Epithelial cell of esophagus (primary cell): Measurements from ENCODE around the gene SETD1B.

Experiments
- DNase-seq: peaks from one replicate; pipeline ENCODE4 v3.0.0; 2010; ENCODE audit warnings: low read depth
- H3K4me3 ChIP-seq: 2 replicates; pipeline ENCODE4 v1.5.1; 2011; ENCODE audit warnings: mild to moderate bottlenecking, low read length, control low read depth
- TF ChIP-seq, protein P1 (sequence below): IDR thresholded peaks from 2 replicates; pipeline ENCODE4 v1.5.1; 2011; ENCODE audit warnings: low read depth, mild to moderate bottlenecking, low read length, control low read depth, inconsistent platforms; ENCODE audit not compliant: insufficient read depth; ENCODE audit errors: missing control alignments

SETD1B gene

GRCh38 chr12:121766290-121767039 is 37.3 kb upstream of the SETD1B start:
- H3K4me3 ChIP-seq = no peak overlapping the region
- TF ChIP-seq, protein P1, sequence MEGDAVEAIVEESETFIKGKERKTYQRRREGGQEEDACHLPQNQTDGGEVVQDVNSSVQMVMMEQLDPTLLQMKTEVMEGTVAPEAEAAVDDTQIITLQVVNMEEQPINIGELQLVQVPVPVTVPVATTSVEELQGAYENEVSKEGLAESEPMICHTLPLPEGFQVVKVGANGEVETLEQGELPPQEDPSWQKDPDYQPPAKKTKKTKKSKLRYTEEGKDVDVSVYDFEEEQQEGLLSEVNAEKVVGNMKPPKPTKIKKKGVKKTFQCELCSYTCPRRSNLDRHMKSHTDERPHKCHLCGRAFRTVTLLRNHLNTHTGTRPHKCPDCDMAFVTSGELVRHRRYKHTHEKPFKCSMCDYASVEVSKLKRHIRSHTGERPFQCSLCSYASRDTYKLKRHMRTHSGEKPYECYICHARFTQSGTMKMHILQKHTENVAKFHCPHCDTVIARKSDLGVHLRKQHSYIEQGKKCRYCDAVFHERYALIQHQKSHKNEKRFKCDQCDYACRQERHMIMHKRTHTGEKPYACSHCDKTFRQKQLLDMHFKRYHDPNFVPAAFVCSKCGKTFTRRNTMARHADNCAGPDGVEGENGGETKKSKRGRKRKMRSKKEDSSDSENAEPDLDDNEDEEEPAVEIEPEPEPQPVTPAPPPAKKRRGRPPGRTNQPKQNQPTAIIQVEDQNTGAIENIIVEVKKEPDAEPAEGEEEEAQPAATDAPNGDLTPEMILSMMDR = no peak
- DNase-seq = no peak

- DNase-seq = no peak
- TF ChIP-seq, protein P1 = no peak
- no peak overlapping the region for H3K4me3 ChIP-seq
These were observed 36.2 kb upstream of the SETD1B start for GRCh38 chr12:121767525-121768016.

DNA sequence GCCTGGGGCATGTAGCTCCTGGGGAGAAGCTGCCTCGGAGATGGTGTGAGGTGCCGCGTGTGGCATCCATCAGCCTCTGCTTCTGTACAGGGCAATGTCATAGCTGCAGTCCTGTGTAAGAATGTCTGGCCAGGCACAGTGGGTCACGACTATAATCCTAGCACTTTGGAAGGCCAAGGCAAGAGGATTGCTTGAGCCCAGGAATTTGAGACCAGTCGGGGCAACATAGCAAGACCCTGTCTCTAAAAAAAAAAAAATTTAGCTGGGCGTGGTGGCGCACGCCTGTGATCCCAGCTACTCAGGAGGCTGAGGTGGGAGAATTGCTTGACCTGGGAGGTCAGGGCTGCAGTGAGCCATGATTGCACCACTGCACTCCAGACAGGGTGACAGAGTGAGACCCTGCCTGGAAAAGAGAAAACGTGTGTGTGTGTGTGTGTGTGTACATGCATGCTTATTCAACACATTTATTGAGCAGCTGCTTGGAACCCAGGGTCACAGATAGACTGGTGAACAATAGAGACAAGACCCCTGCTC is 34.4 kb upstream of the SETD1B start:
- DNase-seq = no peak
- no peak overlapping the region for H3K4me3 ChIP-seq
- TF ChIP-seq, protein P1 = no peak

DNA sequence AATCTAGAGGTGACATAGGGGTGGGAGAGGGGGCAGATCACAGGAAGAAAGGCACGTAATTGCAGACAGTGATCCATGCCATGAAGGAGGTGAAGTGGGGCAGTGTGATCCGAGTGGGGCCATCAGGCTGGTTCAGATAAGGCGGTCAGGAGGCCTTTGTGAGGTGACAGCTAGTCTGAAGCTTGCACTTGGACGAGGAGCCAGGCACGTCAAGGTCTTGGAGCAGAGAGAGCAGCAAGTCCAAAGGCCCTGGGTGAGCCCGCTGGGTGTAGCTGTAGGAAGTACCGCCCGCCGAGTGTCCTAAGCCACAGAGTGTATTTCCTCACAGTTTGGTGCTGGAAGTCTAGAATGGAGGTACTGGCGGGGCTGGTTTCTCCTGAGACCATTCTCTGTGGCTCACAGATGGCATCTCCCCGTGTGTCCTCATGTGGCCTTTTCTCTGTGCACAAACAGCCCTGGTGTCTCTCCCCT is 33.9 kb upstream of the SETD1B start:
- no peak for DNase-seq
- TF ChIP-seq, protein P1 = no peak
- no peak overlapping the region for H3K4me3 ChIP-seq

DNA sequence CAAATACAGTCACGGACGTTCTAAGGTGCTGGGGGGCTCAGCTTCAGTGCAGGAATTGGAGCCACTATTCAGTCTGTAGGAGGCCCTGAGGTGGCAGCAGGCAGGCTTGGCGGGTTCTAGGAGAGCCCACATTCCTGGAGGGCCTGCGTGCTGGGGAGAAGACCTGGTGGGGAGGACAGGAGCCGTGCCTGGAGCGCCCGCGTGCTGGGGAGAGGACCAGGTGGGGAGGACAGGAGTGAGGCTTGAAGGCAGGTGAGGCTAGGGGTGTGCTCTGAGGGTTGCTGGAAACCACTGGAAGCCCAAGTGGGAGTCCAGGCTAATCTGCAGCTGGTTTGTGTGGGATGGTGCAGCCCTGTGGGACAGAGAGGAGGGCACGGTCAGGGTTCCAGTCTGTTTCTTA is 33.4 kb upstream of the SETD1B start:
- TF ChIP-seq, protein P1 = no peak
- no peak overlapping the region for H3K4me3 ChIP-seq
- no peak for DNase-seq

- TF ChIP-seq, protein P1 = no peak
- no peak overlapping the region for H3K4me3 ChIP-seq
- DNase-seq = no peak
These were observed 32.8 kb upstream of the SETD1B start for GRCh38 chr12:121770813-121771625.
